HFFc6 (cell line): ENCODE data around the gene TMEM107. TPM values are rescaled to one million over a fixed set of nuclear protein-coding genes. Genes with fewer than 3 reads are reported as not detected.
A peak's percentile ranks its signal among the peaks of the same experiment; 100 is the strongest.

Experiments used
- DNase-seq: peaks from one replicate; pipeline ENCODE4 v3.0.0-alpha.2; 2018
- H3K27ac Mint-ChIP-seq: 2 replicates; pipeline ENCODE4 v1.8.0; 2020; ENCODE audit warnings: mild to moderate bottlenecking, mixed read lengths
- H3K27me3 Mint-ChIP-seq: 2 replicates; pipeline ENCODE4 v1.8.0; 2021; ENCODE audit warnings: mild to moderate bottlenecking, moderate library complexity, mixed read lengths; ENCODE audit not compliant: insufficient read depth
- H3K36me3 Mint-ChIP-seq: 2 replicates; pipeline ENCODE4 v1.8.0; 2021; ENCODE audit warnings: low read depth, mixed read lengths
- H3K4me1 Mint-ChIP-seq: 2 replicates; pipeline ENCODE4 v1.8.0; 2020; ENCODE audit warnings: low read depth, mixed read lengths
- H3K4me3 Mint-ChIP-seq: 2 replicates; pipeline ENCODE4 v1.8.0; 2020; ENCODE audit warnings: mild to moderate bottlenecking, moderate library complexity, mixed read lengths
- H3K9me3 Mint-ChIP-seq: 2 replicates; pipeline ENCODE4 v1.8.0; 2020; ENCODE audit warnings: mild to moderate bottlenecking, mixed read lengths
- total RNA-seq, 6 experiments: library from RNA; stranded (reverse); fragmentation: NEBNext Ultra II Directional; extraction: Animal tissue kit (Norgen Biotek cat#: 25700); gene quantifications; 2 replicates in 1 of 6; 3 replicates in 5 of 6; pipeline ENCODE4 v1.2.3, GENCODE V29; 2021
- TF ChIP-seq, protein P1 (sequence below): fragments of 200-600 bp; sonication (generic); IDR thresholded peaks from 2 replicates; pipeline ENCODE4 v1.5.0; 2021; ENCODE audit warnings: antibody characterized with exemption, mild to moderate bottlenecking

Gene TMEM107
- total RNA-seq, 6 experiments from 2014 or later: 13.8 to 18.8 (median 17.5) TPM

GRCh38 chr17:8158267-8159031, 17.7 kb downstream of the TMEM107 start:
- peaks cover 29% of the 10 kb centered on the region for H3K4me1 Mint-ChIP-seq
- peak overlapping the region; percentile 84 for H3K27ac Mint-ChIP-seq
- H3K4me3 Mint-ChIP-seq: peak overlapping the region; percentile 31; the same call in 1 of the 2 replicates
- peak; percentile 84 for DNase-seq
- TF ChIP-seq, protein P1, sequence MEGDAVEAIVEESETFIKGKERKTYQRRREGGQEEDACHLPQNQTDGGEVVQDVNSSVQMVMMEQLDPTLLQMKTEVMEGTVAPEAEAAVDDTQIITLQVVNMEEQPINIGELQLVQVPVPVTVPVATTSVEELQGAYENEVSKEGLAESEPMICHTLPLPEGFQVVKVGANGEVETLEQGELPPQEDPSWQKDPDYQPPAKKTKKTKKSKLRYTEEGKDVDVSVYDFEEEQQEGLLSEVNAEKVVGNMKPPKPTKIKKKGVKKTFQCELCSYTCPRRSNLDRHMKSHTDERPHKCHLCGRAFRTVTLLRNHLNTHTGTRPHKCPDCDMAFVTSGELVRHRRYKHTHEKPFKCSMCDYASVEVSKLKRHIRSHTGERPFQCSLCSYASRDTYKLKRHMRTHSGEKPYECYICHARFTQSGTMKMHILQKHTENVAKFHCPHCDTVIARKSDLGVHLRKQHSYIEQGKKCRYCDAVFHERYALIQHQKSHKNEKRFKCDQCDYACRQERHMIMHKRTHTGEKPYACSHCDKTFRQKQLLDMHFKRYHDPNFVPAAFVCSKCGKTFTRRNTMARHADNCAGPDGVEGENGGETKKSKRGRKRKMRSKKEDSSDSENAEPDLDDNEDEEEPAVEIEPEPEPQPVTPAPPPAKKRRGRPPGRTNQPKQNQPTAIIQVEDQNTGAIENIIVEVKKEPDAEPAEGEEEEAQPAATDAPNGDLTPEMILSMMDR: peak; percentile 97
- peaks cover 9% of the 10 kb centered on the region for H3K36me3 Mint-ChIP-seq
- H3K9me3 Mint-ChIP-seq: no peaks in the 10 kb centered on the region
- H3K27me3 Mint-ChIP-seq: peaks cover 4% of the 10 kb centered on the region; the same call in 1 of the 2 replicates

- TF ChIP-seq, protein P1: peak; percentile 21; the same call in 1 of the 2 replicates
- Mint-ChIP-seq H3K36me3 (peaks cover 5% of the 10 kb centered on the region), H3K4me3 (no peak overlapping the region), H3K4me1 (peaks cover 26% of the 10 kb centered on the region), H3K9me3 (no peaks in the 10 kb centered on the region), H3K27ac (no peak overlapping the region), H3K27me3 (peaks cover 14% of the 10 kb centered on the region)
- peak; percentile 100 for DNase-seq
Observed at GRCh38 chr17:8156246-8156992, 19.8 kb downstream of the TMEM107 start.

GRCh38 chr17:8155996-8156245, 20.3 kb downstream of the TMEM107 start:
- no peaks in the 10 kb centered on the region for H3K36me3 Mint-ChIP-seq
- peaks cover 15% of the 10 kb centered on the region for H3K27me3 Mint-ChIP-seq
- peaks cover 22% of the 10 kb centered on the region for H3K4me1 Mint-ChIP-seq
- TF ChIP-seq, protein P1: no peak
- no peak overlapping the region for H3K4me3 Mint-ChIP-seq
- H3K27ac Mint-ChIP-seq: no peak overlapping the region
- DNase-seq: no peak
- H3K9me3 Mint-ChIP-seq: no peaks in the 10 kb centered on the region

- TF ChIP-seq, protein P1: no peak
- H3K9me3 Mint-ChIP-seq: no peaks in the 10 kb centered on the region
- no peak overlapping the region for H3K27ac Mint-ChIP-seq
- DNase-seq: no peak
- no peaks in the 10 kb centered on the region for H3K36me3 Mint-ChIP-seq
- H3K4me1 Mint-ChIP-seq: peaks cover 21% of the 10 kb centered on the region
- H3K27me3 Mint-ChIP-seq: peaks cover 15% of the 10 kb centered on the region
- H3K4me3 Mint-ChIP-seq: no peak overlapping the region
Observed at GRCh38 chr17:8155231-8155995, 20.8 kb downstream of the TMEM107 start.

GRCh38 chr17:8154608-8155155, 21.5 kb downstream of the TMEM107 start:
- Mint-ChIP-seq H3K27ac (no peak overlapping the region), H3K4me1 (peaks cover 15% of the 10 kb centered on the region), H3K4me3 (no peak overlapping the region), H3K9me3 (no peaks in the 10 kb centered on the region), H3K36me3 (no peaks in the 10 kb centered on the region; the same call in 1 of the 2 replicates), H3K27me3 (peaks cover 16% of the 10 kb centered on the region)
- DNase-seq: no peak
- TF ChIP-seq, protein P1: no peak
